EH (cell line): Measurements from ENCODE around the gene IFT80.
"Not testable (repeated sequence)": the region's sequence is repeated elsewhere in the genome, so short reads cannot be mapped to it uniquely, and the experiment has no call there.

Source experiments
- DNase-seq: peaks from one replicate; pipeline ENCODE4 v3.0.0-alpha.2; 2015; ENCODE audit warnings: low read depth

Gene IFT80

GRCh38 chr3:160265088-160265487 lies 133.9 kb downstream of the IFT80 start:
- DNase-seq: no peak

DNA sequence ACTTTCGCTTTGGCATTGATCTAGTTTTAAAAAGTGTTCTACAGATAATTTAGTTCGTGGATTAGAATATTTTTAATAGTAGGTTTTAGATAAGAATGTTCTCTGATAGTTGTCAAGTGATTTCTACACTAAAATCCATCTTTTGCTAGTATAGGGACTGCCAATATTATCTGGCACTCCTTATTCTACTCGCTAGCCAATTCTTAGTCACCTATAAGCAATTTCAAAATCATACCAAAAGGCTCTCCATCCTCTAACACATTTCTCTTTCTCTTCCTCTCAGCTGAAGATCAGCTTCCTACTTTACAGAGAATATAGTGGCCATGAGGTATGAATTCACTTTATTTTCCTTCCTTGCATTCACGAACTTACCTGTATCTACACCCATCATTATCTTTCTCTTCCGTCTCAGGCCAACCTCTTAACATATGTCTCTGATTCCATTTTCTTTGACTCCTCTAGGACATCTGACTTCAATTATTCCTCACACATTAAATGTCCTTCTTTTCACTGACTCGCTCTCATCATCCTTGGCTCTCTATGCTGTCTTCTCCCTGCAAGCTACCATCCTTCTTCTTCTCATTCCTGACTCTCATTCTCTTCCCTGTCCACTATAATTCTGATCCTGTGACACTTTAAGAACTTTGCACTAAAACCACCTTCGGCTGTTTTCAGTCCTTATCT lies 138.3 kb downstream of the IFT80 start:
- DNase-seq: no peak

- peak; percentile 31 for DNase-seq
These were observed 139.4 kb downstream of the IFT80 start for GRCh38 chr3:160259589-160259988.

- no peak for DNase-seq
These were observed 141.4 kb downstream of the IFT80 start for GRCh38 chr3:160257606-160258005.

GRCh38 chr3:160253298-160253697 lies 145.7 kb downstream of the IFT80 start:
- no peak for DNase-seq

DNA sequence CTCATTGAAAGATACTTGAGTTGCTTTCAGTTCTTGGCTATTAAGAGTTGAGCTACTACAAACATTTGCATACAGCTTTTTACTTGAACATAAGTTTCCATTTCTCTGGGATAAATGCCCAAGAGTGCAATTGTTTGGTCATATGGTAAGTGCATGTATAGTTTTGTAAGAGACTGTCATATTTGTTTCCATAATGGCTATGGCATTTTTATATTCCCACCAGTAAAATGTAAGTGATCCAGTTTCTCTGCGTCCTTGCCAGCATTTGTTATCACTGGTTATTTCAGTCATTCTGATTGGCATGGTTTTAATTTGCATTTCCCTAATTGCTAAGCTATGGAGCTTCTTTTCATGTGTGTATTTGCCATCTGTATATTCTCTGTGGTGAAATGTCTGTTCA lies 151.3 kb downstream of the IFT80 start:
- DNase-seq: no peak

DNA sequence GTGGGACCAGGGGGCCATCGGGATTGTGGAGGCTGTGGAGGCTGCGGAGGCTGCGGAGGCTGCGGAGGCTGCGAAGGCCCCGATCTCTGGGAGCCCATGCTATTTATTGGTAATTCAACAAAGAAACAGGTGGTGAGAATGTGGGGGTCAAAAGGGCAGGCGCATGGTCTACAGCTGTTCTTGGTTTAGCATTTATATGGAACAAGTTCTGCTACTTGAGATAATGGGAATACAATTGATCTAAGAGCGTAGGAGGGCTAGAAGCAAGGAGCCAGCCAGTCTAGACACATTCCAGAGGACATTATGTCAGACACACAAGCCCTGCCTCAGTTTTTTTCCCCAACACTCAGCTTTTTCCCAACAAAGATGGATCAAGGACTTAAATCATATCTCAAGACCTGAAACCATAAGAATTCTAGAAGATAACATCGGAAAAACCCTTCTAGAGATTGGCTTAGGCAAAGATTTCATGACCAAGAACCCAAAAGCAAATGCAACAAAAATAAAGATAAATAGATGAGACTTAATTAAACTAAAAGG lies 153.7 kb downstream of the IFT80 start:
- DNase-seq: peak; percentile 4

DNA sequence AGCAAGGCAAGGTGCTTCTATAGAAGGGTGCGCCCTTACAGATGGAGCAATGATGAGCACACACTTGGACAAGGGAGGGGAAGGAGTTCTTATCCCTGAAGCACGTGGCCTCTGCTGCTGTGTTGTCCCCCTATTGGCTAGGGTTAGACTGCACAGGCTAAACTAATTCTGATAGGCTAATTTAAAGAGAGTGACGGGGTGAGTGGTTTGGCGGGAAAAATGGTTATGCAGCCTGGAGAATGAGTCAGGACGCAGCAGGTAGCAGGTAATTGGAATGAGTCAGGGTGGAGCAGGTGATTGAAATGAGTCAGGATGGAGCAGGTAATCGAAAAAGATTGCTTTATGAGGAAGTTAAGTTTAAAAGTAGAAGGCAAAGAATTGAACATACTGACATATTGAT lies 158.3 kb downstream of the IFT80 start:
- not testable (repeated sequence) for DNase-seq

- no peak for DNase-seq
These were observed 167.0 kb downstream of the IFT80 start for GRCh38 chr3:160232014-160232413.

DNA sequence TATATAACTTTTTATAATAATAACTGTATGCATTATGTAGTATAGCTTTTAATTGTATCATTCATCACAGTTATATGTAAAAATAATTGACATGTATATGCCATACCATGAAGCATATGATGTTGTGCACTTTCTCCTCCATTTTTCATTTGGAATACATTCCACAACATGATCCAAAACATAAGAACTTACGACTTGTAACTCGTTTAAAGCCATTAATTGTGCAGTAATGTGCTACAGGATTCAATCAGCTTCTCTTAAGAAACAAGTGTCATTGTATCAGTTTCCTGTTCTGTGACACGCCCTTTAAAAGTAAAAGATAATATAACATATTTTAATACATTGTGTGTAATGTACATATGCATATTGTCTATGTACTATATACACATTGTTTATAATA lies 171.6 kb downstream of the IFT80 start:
- no peak for DNase-seq

GRCh38 chr3:160226026-160226907 lies 172.8 kb downstream of the IFT80 start:
- no peak for DNase-seq

- DNase-seq: peak; percentile 61
These were observed 173.6 kb downstream of the IFT80 start, which contains the start of gene C3orf80 for GRCh38 chr3:160225176-160226025. C3orf80 (plus strand) TSS chr3:160225422; CDS start chr3:160225636, 214 bp downstream.

GRCh38 chr3:160224811-160225175 lies 174.2 kb downstream of the IFT80 start:
- no peak for DNase-seq

DNA sequence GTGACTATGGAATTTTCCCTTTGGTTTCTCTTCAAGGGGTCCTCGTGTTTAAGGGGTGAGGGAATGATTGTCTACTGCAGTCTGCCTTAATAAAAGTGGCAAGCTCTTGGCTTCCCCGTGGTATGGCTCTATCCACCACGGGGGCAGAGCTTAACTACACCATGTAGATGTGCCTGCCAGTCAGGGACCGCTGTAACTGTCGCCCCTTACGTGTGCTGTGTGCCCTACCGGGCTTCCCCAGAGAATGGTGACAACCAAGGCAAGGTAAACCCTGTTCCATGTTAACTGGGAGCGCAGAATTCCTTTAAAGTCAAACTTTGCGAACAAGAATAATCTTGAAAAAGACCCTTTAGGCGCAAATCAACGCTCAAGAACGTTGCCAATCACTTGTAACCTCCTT lies 174.8 kb downstream of the IFT80 start:
- DNase-seq: no peak

- peak; percentile 22 for DNase-seq
These were observed 178.0 kb downstream of the IFT80 start for GRCh38 chr3:160221019-160221418.

GRCh38 chr3:160220038-160220437 lies 179.0 kb downstream of the IFT80 start:
- no peak for DNase-seq

DNA sequence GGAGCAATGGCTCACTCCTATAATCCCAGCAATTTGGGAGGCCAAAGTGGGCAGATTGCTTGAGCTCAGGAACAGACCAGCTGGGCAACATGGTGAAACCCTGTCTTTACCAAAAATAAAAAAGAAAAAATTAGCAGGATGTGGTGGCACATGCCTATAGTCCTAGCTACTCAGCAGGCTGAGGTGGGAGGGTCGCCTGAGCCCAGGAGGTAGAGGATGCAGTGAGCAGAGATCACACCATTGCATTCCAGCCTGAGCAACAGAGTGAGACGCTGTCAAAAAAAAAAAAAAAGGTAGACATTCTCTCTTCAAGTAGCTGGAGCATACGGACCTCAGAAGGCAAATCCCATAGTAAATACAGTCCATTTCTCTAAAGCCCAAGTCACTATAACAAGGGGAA lies 180.9 kb downstream of the IFT80 start:
- DNase-seq: no peak

- DNase-seq: no peak
These were observed 181.3 kb downstream of the IFT80 start for GRCh38 chr3:160217675-160218074.

DNA sequence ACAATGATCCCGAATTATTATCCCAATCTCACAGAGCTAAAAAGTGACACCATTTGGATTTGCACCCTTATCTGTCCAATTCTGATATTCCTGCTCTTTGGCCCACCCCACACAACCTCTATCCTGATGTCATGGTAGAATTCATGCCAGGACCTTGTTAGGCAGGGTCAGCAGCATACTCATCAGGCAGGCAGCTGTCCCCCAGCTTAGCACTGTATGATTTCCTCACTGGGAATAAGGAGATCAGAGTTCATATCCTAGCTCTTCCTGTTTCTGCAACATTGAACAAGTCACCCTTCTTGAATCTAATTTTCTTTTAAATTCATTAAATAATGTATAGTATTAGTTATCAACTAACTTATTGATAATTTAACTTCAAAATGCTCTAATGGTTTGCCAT lies 185.8 kb downstream of the IFT80 start:
- no peak for DNase-seq

DNA sequence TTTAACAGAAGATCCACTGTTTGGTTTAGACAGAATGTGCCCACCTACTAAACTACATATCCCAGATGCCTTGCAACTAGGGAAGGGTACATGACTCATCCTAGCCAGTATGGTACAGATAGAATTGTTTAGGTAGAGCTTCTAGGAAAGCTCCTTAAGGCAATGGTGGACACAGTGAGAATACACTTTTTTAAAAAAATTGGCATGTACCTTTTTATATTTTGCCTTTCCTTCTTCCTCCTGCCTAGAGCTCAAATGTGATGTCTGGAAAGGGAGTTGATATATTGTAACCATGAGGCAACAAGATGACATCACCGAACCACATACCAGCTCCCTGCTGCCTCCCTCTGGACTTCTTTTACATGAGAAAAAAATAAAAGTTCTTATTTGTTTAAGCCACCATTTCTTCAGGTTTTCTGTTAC lies 188.2 kb downstream of the IFT80 start:
- peak; percentile 71 for DNase-seq

- DNase-seq: no peak
These were observed 188.7 kb downstream of the IFT80 start for GRCh38 chr3:160210341-160210740.
